ENCODE data around the gene FLRT1.

- no peak for TF ChIP-seq POLR2A (IDR thresholded peaks at IDR 0.05)
- no peak for TF ChIP-seq CTCF (IDR thresholded peaks at IDR 0.05)
- no peak for TF ChIP-seq EP300 (IDR thresholded peaks at IDR 0.05; ENCODE audit: low read depth)
- TF ChIP-seq POLR2AphosphoS5 (IDR thresholded peaks at IDR 0.05), result no peak
Observed at GRCh38 chr11:63997801-63998337, 37.9 kb upstream of the FLRT1 start.
